Measurements from ENCODE around the gene FANCI. TPM values are rescaled to one million over a fixed set of nuclear protein-coding genes. Genes with fewer than 3 reads are reported as not detected.

The FANCI gene
- total and polyA plus RNA-seq, 2 experiments from 2014 or later: 63.6 to 66.8 TPM

DNA sequence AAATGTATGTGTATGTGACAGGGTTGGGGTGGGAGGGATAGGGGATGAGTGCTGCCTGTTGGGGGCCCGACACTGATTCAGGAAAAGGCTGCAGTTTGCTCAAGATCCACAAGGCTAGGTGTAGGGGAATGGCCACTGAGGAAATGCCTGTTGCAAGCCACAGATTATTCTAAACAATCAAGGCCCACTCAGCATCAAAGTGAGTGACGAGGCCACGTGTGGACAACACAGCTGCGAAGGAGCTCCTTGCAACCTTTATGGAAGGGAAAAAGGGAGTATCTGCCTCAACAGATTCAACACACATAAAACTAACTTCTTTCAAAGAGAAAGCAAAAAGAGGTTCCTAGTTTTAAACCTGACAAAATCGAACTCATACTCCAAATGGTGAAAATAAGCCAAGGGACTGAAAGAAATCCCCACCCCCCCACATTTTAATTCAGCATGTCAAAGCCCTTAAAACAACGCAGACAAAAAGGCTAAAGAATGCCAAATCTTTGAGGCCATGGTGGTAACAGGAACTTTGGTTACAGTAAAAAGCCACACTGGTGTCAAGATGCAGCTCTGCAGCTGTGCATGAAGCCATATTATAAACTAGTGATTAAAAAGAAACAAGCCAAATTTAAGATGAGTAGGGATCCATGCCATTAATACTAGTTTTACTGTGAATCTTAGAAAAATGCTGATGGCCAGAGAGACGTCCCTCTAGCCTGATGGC lies 87.3 kb downstream of the FANCI start (continued):
- TF ChIP-seq REST (IDR thresholded peaks at IDR 0.05; ENCODE audit: unreplicated experiment): no peak
- TF ChIP-seq EZH2 (IDR thresholded peaks at IDR 0.05; ENCODE audit: low read depth, unreplicated experiment): no peak
- no peak for TF ChIP-seq POLR2AphosphoS5 (IDR thresholded peaks at IDR 0.05; ENCODE audit: low read depth)
- TF ChIP-seq NANOG (IDR thresholded peaks at IDR 0.05; ENCODE audit: borderline replicate concordance): no peak
- TF ChIP-seq CREB1 (CRISPR knock-in tag; IDR thresholded peaks at IDR 0.05; ENCODE audit: low read depth): no peak
- no peak for TF ChIP-seq JUNB (IDR thresholded peaks at IDR 0.05; ENCODE audit: unreplicated experiment)
- TF ChIP-seq, protein P1, sequence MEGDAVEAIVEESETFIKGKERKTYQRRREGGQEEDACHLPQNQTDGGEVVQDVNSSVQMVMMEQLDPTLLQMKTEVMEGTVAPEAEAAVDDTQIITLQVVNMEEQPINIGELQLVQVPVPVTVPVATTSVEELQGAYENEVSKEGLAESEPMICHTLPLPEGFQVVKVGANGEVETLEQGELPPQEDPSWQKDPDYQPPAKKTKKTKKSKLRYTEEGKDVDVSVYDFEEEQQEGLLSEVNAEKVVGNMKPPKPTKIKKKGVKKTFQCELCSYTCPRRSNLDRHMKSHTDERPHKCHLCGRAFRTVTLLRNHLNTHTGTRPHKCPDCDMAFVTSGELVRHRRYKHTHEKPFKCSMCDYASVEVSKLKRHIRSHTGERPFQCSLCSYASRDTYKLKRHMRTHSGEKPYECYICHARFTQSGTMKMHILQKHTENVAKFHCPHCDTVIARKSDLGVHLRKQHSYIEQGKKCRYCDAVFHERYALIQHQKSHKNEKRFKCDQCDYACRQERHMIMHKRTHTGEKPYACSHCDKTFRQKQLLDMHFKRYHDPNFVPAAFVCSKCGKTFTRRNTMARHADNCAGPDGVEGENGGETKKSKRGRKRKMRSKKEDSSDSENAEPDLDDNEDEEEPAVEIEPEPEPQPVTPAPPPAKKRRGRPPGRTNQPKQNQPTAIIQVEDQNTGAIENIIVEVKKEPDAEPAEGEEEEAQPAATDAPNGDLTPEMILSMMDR (conservative IDR thresholded peaks at IDR 0.05; ENCODE audit: low read depth in 2 of 2): no peak
- no peak for TF ChIP-seq ZNF331 (CRISPR knock-in tag; IDR thresholded peaks at IDR 0.05; ENCODE audit: low read depth)
- TF ChIP-seq, protein P2, sequence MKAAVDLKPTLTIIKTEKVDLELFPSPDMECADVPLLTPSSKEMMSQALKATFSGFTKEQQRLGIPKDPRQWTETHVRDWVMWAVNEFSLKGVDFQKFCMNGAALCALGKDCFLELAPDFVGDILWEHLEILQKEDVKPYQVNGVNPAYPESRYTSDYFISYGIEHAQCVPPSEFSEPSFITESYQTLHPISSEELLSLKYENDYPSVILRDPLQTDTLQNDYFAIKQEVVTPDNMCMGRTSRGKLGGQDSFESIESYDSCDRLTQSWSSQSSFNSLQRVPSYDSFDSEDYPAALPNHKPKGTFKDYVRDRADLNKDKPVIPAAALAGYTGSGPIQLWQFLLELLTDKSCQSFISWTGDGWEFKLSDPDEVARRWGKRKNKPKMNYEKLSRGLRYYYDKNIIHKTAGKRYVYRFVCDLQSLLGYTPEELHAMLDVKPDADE (IDR thresholded peaks at IDR 0.05): no peak
- no peak for TF ChIP-seq STAT1 (IDR thresholded peaks at IDR 0.05; ENCODE audit: unreplicated experiment)

DNA sequence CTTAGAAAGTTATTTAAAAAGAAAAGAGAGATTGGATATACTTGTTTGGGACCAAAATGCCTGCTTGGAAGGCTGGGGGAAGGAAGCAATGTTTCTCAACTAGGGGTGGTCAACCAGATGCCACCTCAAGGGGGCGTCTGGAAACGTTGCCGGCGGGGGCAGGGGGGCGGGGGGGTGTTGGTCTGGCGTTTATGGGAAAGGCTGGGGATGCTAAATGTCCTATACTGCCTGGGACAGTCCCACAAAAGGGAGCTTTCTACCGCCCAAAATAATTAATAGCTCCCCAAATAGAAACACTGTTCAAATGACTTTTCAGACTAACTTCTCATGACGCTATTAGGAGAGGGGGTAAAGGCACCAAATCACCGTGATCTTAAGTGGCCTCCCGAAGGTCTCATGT lies 88.7 kb downstream of the FANCI start:
- peaks cover 54% of the 10 kb centered on the region for H3K36me3 Mint-ChIP-seq (ENCODE audit: low read depth)
- Histone ChIP-seq H2AFZ (no peak overlapping the region), H3K36me3 (ENCODE audit: insufficient read depth) (peaks cover 40% of the 10 kb centered on the region), H3K27me3 (ENCODE audit: insufficient read depth) (peaks cover 9% of the 10 kb centered on the region), H3K79me2 (replicated peaks; ENCODE audit: insufficient read depth) (peaks cover 32% of the 10 kb centered on the region), H3K4me3 (no peak overlapping the region), H3K27ac (ENCODE audit: low read depth) (no peak overlapping the region), H3F3A (replicated peaks; ENCODE audit: low read depth) (0 out of 2 replicates have a peak, but pooled peaks cover 3% of the 10 kb centered on the region), H3K9me2 (ENCODE audit: insufficient read depth) (no peaks in the 10 kb centered on the region), H3K4me1 (ENCODE audit: insufficient read depth) (peaks cover 13% of the 10 kb centered on the region; the same call in 1 of the 2 replicates), H3K4me2 (peak overlapping the region; percentile 17; the same call in 1 of the 2 replicates), H4K20me1 (replicated peaks; ENCODE audit: insufficient read depth) (peaks cover 28% of the 10 kb centered on the region)
- no peak overlapping the region for H3K27ac Mint-ChIP-seq
- peaks cover 19% of the 10 kb centered on the region for H3K27me3 Mint-ChIP-seq (ENCODE audit: insufficient read depth, low read depth, poor library complexity)
- ATAC-seq (no peak), DNase-seq (ENCODE audit: low spot score) (peak; percentile 62)
- TF ChIP-seq EZH2 (IDR thresholded peaks at IDR 0.05; ENCODE audit: low read depth, unreplicated experiment): no peak
- TF ChIP-seq, protein P1 (conservative IDR thresholded peaks at IDR 0.05; ENCODE audit: low read depth in 2 of 2): peak; percentile 54 to 58
- H3K4me3 Mint-ChIP-seq: peak overlapping the region; percentile 57
- peaks cover 5% of the 10 kb centered on the region for H3K9me3 Mint-ChIP-seq
- H3K4me1 Mint-ChIP-seq: peaks cover 22% of the 10 kb centered on the region

All from GM23338 (cell line).